ENCODE results near the gene SETD4.
"Not testable (repeated sequence)": the region's sequence is repeated elsewhere in the genome, so short reads cannot be mapped to it uniquely, and the experiment has no call there.

Gene SETD4

GRCh38 chr21:36100971-36101641 is 40.8 kb upstream of the SETD4 start:
- no peak for DNase-seq (ENCODE audit: low read depth)
- no peak overlapping the region for H3K4me3 ChIP-seq (ENCODE audit: control insufficient read depth, low read depth, low read length)
- TF ChIP-seq CTCF (conservative IDR thresholded peaks at IDR 0.05; ENCODE audit: control insufficient read depth, insufficient read depth, low read depth, low read length), result no peak

- H3K4me3 ChIP-seq (ENCODE audit: control insufficient read depth, low read depth, low read length); DNase-seq (ENCODE audit: low read depth): not testable (repeated sequence)
Measured at GRCh38 chr21:36099695-36100211, 39.4 kb upstream of the SETD4 start.

GRCh38 chr21:36099000-36099399 is 38.7 kb upstream of the SETD4 start:
- H3K4me3 ChIP-seq (ENCODE audit: control insufficient read depth, low read depth, low read length), result no peak overlapping the region
- TF ChIP-seq CTCF (conservative IDR thresholded peaks at IDR 0.05; ENCODE audit: control insufficient read depth, insufficient read depth, low read depth, low read length), result no peak
- no peak for DNase-seq (ENCODE audit: low read depth)

GRCh38 chr21:36098182-36098532 is 37.8 kb upstream of the SETD4 start:
- H3K4me3 ChIP-seq (ENCODE audit: control insufficient read depth, low read depth, low read length), result no peak overlapping the region
- TF ChIP-seq CTCF (conservative IDR thresholded peaks at IDR 0.05; ENCODE audit: control insufficient read depth, insufficient read depth, low read depth, low read length), result no peak
- no peak for DNase-seq (ENCODE audit: low read depth)

GRCh38 chr21:36097427-36098181 is 37.3 kb upstream of the SETD4 start:
- DNase-seq (ENCODE audit: low read depth), result no peak
- no peak for TF ChIP-seq CTCF (conservative IDR thresholded peaks at IDR 0.05; ENCODE audit: control insufficient read depth, insufficient read depth, low read depth, low read length)
- no peak overlapping the region for H3K4me3 ChIP-seq (ENCODE audit: control insufficient read depth, low read depth, low read length)

GRCh38 chr21:36096398-36097290 is 36.3 kb upstream of the SETD4 start:
- no peak for DNase-seq (ENCODE audit: low read depth)
- no peak overlapping the region for H3K4me3 ChIP-seq (ENCODE audit: control insufficient read depth, low read depth, low read length)
- TF ChIP-seq CTCF (conservative IDR thresholded peaks at IDR 0.05; ENCODE audit: control insufficient read depth, insufficient read depth, low read depth, low read length), result no peak
